B cell (primary cell): ENCODE data around the gene ZNF780A. TPM values are rescaled to one million over a fixed set of nuclear protein-coding genes. Genes with fewer than 3 reads are reported as not detected.

Experiments used
- ATAC-seq: fragments of 200-7000 bp; cut with Tn5 transposase; one replicate; pipeline ENCODE4 v1.10.0; 2021; ENCODE audit warnings: low read depth, mild to moderate bottlenecking, moderate number of reproducible peaks, moderate library complexity
- CTCF ChIA-PET: fragments of 350-600 bp; sonication (Branson Sonifier 250); formaldehyde crosslinking; loops from one replicate; lab custom pipeline; 2021; ENCODE audit warnings: antibody characterized with exemption, inconsistent platforms; lab: Charles Lee
- POLR2A ChIA-PET: fragments of 350-600 bp; sonication (Branson Sonifier 250); formaldehyde crosslinking; loops from one replicate; lab custom pipeline; 2021; ENCODE audit warnings: antibody characterized with exemption; lab: Charles Lee
- DNase-seq: peaks from one replicate; pipeline ENCODE4 v3.0.0; 2013
- H2AFZ ChIP-seq: 2 replicates; pipeline ENCODE4 v1.6.1; 2012; ENCODE audit warnings: mild to moderate bottlenecking, low read depth, low read length; ENCODE audit not compliant: insufficient read depth, poor library complexity, severe bottlenecking
- H3K27ac ChIP-seq, 2 donors: 1 replicate in 1 of 2; 2 replicates in 1 of 2; pipeline ENCODE4 v1.5.1; 2012 to 2013; ENCODE audit warnings: low read length in 2 of 2, mild to moderate bottlenecking in 2 of 2, moderate library complexity in 1 of 2
- H3K27me3 ChIP-seq, 4 experiments: fragments of 200-600 bp in 1 of 4; sonication (generic) in 1 of 4; replicated peaks in 1 of 4; 1 replicate in 2 of 4; 2 replicates in 2 of 4; pipeline versions ENCODE4 v1.6.1 to v1.7.0; 2013 to 2016; ENCODE audit warnings: low read length in 3 of 4, mild to moderate bottlenecking in 2 of 4, mixed read lengths in 1 of 4, moderate library complexity in 1 of 4; ENCODE audit not compliant: insufficient read depth in 4 of 4, control insufficient read depth in 3 of 4; ENCODE audit errors: control extremely low read depth in 1 of 4
- H3K36me3 ChIP-seq, 2 experiments: replicated peaks in 1 of 2; 1 replicate in 1 of 2; 2 replicates in 1 of 2; pipeline versions ENCODE4 v1.6.1 to v1.7.1; 2013; ENCODE audit warnings: low read length in 1 of 2; ENCODE audit not compliant: insufficient read depth in 2 of 2, control insufficient read depth in 1 of 2; ENCODE audit errors: control extremely low read depth in 1 of 2, extremely low read depth in 1 of 2
- H3K4me1 ChIP-seq, 2 donors: fragments of 200-600 bp in 1 of 2; sonication (generic) in 1 of 2; 1 replicate in 1 of 2; 2 replicates in 1 of 2; pipeline versions ENCODE4 v1.5.1 to v1.6.1; 2013 to 2017; ENCODE audit warnings: low read length in 2 of 2; ENCODE audit not compliant: control insufficient read depth in 2 of 2, insufficient read depth in 2 of 2
- H3K4me2 ChIP-seq: replicated peaks from 2 replicates; pipeline ENCODE3; 2012; ENCODE audit warnings: mild to moderate bottlenecking, low read depth, low read length; ENCODE audit not compliant: poor library complexity, severe bottlenecking
- H3K4me3 ChIP-seq, 5 experiments: fragments of 200-600 bp in 1 of 5; sonication (generic) in 1 of 5; 1 replicate in 3 of 5; 2 replicates in 2 of 5; pipeline versions ENCODE4 v1.5.1 to v1.7.0; 2011 to 2016; ENCODE audit warnings: low read length in 4 of 5, mild to moderate bottlenecking in 4 of 5, low read depth in 2 of 5, control low read depth in 1 of 5, moderate library complexity in 1 of 5; ENCODE audit not compliant: insufficient read depth in 1 of 5; ENCODE audit errors: control extremely low read depth in 1 of 5, extremely low read depth in 1 of 5
- H3K79me2 ChIP-seq: fragments of 200-600 bp; sonication (generic); one replicate; pipeline ENCODE4 v1.6.0; 2016; ENCODE audit warnings: low read length; ENCODE audit not compliant: control insufficient read depth, insufficient read depth
- H3K9ac ChIP-seq: fragments of 200-600 bp; sonication (generic); 2 replicates; pipeline ENCODE4 v1.6.1; 2017; ENCODE audit warnings: mild to moderate bottlenecking, low read length, moderate library complexity
- H3K9me3 ChIP-seq, 3 donors: one replicate each; pipeline versions ENCODE4 v1.6.1 to v1.7.1; 2013; ENCODE audit warnings: low read length in 2 of 3; ENCODE audit not compliant: control insufficient read depth in 2 of 3, insufficient read depth in 1 of 3; ENCODE audit errors: control extremely low read depth in 1 of 3
- H4K20me1 ChIP-seq: 2 replicates; pipeline ENCODE4 v1.6.0; 2012; ENCODE audit warnings: mild to moderate bottlenecking, low read length; ENCODE audit not compliant: insufficient read depth, control insufficient read depth, poor library complexity, severe bottlenecking
- H3K27ac Mint-ChIP-seq: one replicate; pipeline ENCODE4 v1.8.0; 2021; ENCODE audit warnings: mixed read lengths
- H3K27me3 Mint-ChIP-seq: one replicate; pipeline ENCODE4 v1.8.0; 2021; ENCODE audit warnings: mixed read lengths
- H3K4me1 Mint-ChIP-seq: one replicate; pipeline ENCODE4 v1.8.0; 2021; ENCODE audit warnings: mixed read lengths
- H3K4me3 Mint-ChIP-seq: one replicate; pipeline ENCODE4 v1.8.0; 2021; ENCODE audit warnings: mixed read lengths
- H3K9me3 Mint-ChIP-seq: one replicate; pipeline ENCODE4 v1.8.0; 2022; ENCODE audit warnings: mixed read lengths; ENCODE audit not compliant: insufficient read depth
- EZH2 ChIP-seq: IDR thresholded peaks from 2 replicates; pipeline ENCODE4 v1.6.1; 2012; ENCODE audit warnings: borderline replicate concordance, low read depth, mild to moderate bottlenecking, moderate library complexity, low read length; ENCODE audit not compliant: insufficient read depth, poor library complexity, severe bottlenecking
- WGBS: methylation state at CpG from one replicate; pipeline ENCODE4 v1.1.5; 2013; ENCODE audit warnings: missing lambda C conversion rate; ENCODE audit not compliant: insufficient coverage; 5-methylcytosine and 5-hydroxymethylcytosine counted together
- intact Hi-C: fragments of 100-400 bp; cut with micrococcal nuclease; formaldehyde crosslinking; loops from one replicate; pipeline ENCODE4 v1.10.0; 2022
- polyA plus RNA-seq: library from polyadenylated mRNA; depleted of rRNA; stranded (reverse); fragments of >200 nt; gene quantifications from 2 replicates; pipeline ENCODE4 v1.2.3, GENCODE V29; 2012
- total RNA-seq, 2 donors: library from RNA; stranded (reverse); fragments of 120-200 nt in 1 of 2; gene quantifications; 1 replicate in 1 of 2; 2 replicates in 1 of 2; pipeline versions ENCODE4 v1.2.3 to v1.2.4, GENCODE V29; 2013 to 2022
- TF ChIP-seq, protein P1 (sequence below): fragments of 200-600 bp; IDR thresholded peaks from one replicate; pipeline ENCODE4 v1.8.0; 2022; ENCODE audit warnings: antibody characterized with exemption, mild to moderate bottlenecking

The ZNF780A gene
- total and polyA plus RNA-seq, 2 donors (not counting 1 experiment from before 2014, with no cell fraction given): 9.2 to 32.8 TPM

DNA sequence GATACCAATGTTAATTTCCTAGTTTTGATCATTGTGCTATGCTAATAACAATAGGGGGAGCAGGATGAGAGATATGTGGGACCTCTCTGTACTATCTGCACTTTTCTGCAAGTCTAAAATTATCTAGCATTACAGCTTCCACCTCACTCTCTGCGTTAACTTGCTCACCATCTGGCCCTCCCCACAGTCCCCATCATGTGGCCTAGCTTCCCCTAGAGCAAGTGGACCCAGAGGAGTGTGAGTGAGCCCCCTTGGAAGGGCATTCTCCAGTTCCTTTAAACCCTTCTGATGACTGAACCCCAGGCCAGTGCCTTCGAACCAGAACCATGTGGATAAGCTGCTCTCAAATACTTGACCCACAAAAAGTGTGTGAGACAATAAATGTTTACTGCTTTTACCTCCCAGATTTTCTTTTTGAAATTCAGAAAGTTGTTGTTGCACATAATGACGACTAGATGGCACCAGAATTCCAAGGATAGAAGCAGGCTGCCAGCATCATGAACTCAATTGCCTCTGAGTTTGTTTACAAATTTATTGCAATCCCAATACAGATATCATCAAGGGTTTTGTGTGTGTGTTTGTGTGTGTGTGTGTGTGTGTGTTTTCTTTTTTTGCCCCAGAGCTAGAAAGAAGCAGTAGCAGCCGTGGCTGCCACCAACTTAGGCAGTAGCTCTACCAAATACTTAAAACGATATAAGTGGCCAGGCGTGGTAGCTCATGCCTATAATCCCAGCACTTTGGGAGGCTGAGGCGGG is 49.0 kb upstream of the ZNF780A start:
- TF ChIP-seq EZH2: no peak
- TF ChIP-seq, protein P1, sequence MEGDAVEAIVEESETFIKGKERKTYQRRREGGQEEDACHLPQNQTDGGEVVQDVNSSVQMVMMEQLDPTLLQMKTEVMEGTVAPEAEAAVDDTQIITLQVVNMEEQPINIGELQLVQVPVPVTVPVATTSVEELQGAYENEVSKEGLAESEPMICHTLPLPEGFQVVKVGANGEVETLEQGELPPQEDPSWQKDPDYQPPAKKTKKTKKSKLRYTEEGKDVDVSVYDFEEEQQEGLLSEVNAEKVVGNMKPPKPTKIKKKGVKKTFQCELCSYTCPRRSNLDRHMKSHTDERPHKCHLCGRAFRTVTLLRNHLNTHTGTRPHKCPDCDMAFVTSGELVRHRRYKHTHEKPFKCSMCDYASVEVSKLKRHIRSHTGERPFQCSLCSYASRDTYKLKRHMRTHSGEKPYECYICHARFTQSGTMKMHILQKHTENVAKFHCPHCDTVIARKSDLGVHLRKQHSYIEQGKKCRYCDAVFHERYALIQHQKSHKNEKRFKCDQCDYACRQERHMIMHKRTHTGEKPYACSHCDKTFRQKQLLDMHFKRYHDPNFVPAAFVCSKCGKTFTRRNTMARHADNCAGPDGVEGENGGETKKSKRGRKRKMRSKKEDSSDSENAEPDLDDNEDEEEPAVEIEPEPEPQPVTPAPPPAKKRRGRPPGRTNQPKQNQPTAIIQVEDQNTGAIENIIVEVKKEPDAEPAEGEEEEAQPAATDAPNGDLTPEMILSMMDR: peak; percentile 81
- no peak overlapping the region for H3K4me3 ChIP-seq
- H3K27me3 ChIP-seq: no peaks in the 10 kb centered on the region
- intact Hi-C loops: loop anchor here (1.0 to 5.0 kb wide), 3 partner anchors 52 to 173 kb away; partner anchors contain the start of gene MAP3K10
- H3K36me3 ChIP-seq: no peaks in the 10 kb centered on the region
- POLR2A ChIA-PET: no interaction called here
- WGBS: 55% methylated on average over 4 of the region's 7 CpGs
- Mint-ChIP-seq H3K9me3 (no peaks in the 10 kb centered on the region), H3K27ac (peak overlapping the region; percentile 46), H3K27me3 (peaks cover 10% of the 10 kb centered on the region), H3K4me3 (no peak overlapping the region), H3K4me1 (peaks cover 30% of the 10 kb centered on the region)
- H4K20me1 ChIP-seq: no peaks in the 10 kb centered on the region
- no peak for ATAC-seq
- no peak overlapping the region for H3K4me2 ChIP-seq
- no peak overlapping the region for H3K9ac ChIP-seq
- CTCF ChIA-PET: interaction anchor here (0.6 to 4.9 kb wide), 34 partner anchors 10 to 495 kb away, joined by 3 to 39 read pairs (median 4); partner anchors contain the start of genes BLVRB and SERTAD1
- no peak overlapping the region for H3K27ac ChIP-seq
- H2AFZ ChIP-seq: no peak overlapping the region
- no peaks in the 10 kb centered on the region for H3K9me3 ChIP-seq
- H3K4me1 ChIP-seq: peaks cover 23 to 26% of the 10 kb centered on the region in 2 donors
- H3K79me2 ChIP-seq: peaks cover 6% of the 10 kb centered on the region
- DNase-seq: peak; percentile 73

DNA sequence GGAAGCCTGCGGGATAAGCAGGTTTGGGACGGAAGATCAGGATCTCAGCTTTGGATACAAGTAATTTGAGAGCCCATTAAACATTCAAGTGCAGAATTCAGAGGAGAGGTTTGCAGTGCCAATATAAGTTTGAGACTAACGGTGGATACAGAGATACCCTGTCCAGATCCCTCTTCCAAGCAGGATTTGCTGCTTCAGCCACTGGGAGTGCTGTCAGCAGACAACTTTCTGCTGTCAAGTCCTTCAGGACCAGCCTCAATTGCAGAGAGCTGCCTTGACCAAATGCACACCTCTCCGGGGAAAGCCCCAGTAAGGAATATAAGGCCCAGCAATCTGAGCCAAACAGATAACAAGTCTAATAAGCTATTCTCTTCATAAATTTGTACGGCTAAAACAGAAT is 46.1 kb upstream of the ZNF780A start:
- H3K4me3 ChIP-seq: no peak overlapping the region
- H3K36me3 ChIP-seq: no peaks in the 10 kb centered on the region
- H3K27ac ChIP-seq: no peak overlapping the region
- ATAC-seq (no peak), DNase-seq (no peak)
- ChIA-PET POLR2A (no interaction called here), CTCF (no interaction called here)
- 85% methylated on average over 3 of the region's 5 CpGs for WGBS
- no peak overlapping the region for H2AFZ ChIP-seq
- TF ChIP-seq, protein P1: no peak
- TF ChIP-seq EZH2: no peak
- no peaks in the 10 kb centered on the region for H3K9me3 Mint-ChIP-seq
- H3K27me3 ChIP-seq: peaks cover 0 to 3% (median 0%) of the 10 kb centered on the region in 4 experiments
- intact Hi-C loops: loop anchor here (5.0 kb wide), 1 partner anchor 175 kb away; no protein-coding TSS in a partner anchor
- no peak overlapping the region for H3K9ac ChIP-seq
- peaks cover 9% of the 10 kb centered on the region for H3K4me1 Mint-ChIP-seq
- H3K4me1 ChIP-seq: peaks cover 0 to 2% of the 10 kb centered on the region in 2 donors
- H3K9me3 ChIP-seq: no peaks in the 10 kb centered on the region
- H3K27me3 Mint-ChIP-seq: peaks cover 15% of the 10 kb centered on the region
- H4K20me1 ChIP-seq: no peaks in the 10 kb centered on the region
- H3K4me2 ChIP-seq: no peak overlapping the region
- no peaks in the 10 kb centered on the region for H3K79me2 ChIP-seq
- no peak overlapping the region for H3K4me3 Mint-ChIP-seq
- no peak overlapping the region for H3K27ac Mint-ChIP-seq
